Stimulated activated CD4-positive, alpha-beta T cell treated with anti-CD3 and anti-CD28 coated beads, Interleukin-4, amount 100 ng/mL, for 4 hours (primary cell): ENCODE measurements around the gene SYK.
"Not testable (repeated sequence)": the region's sequence is repeated elsewhere in the genome, so short reads cannot be mapped to it uniquely, and the experiment has no call there.

Experiments
- DNase-seq, 2 experiments: peaks; one replicate each; pipeline ENCODE4 v3.0.0-alpha.2; 2020

SYK gene

DNA sequence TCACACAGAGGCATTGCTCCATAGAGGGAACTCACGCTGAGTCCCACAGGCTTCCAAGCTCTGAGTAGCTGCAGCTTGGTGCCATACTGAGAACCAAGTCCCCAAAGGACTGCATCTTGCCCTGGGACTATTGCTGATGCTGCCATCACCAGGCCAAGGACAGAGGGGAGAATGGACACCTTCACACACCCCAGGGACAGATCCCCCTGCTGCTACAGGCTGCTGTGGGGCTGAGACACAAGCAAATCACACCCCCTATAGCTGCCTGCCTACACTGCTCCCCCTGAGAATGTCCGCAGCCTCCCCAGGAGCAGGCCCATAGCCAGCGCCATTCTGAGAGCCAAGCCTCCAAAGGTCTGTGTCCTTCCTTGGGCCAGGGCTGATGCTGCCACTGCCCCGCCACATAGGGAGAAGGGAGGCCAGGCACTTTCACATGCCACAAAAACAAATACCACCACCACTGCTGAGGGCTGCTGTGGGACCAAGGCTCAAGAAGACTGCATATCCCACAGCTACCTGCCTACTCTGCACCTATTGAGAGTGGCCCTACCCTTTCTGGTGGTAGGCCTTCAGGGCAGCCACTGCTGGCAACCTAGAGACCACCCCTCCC lies 81.5 kb downstream of the SYK start:
- no peak for DNase-seq

DNA sequence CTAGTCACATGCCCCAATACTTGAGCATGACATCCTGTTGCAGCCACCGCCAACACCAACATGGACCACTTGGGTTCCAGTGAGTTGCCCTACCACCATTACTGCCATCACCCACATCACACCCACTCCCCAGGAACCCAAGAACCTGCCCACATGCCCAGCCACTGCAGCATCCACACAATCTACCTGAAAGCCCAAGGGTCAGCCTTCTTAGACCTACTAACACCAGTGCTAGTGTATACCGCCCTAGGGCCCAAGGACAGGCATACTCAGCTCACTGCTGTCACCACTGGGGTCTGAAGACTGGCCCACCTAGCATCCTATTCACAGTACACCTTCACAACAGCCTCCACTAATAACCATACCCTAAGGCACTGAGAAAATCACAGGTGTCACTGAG lies 82.0 kb downstream of the SYK start:
- no peak for DNase-seq

DNA sequence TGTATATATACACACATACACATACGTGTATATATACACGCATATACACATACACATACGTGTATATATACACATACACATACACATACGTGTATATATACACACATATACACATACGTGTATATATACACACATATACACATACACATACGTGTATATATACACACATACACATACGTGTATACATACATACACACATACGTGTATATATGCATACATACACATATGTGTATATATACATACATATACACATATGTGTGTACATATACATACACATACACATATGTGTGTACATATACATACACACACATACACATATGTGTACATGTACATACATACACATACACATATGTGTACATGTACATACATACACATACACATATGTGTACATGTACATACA lies 82.6 kb downstream of the SYK start:
- no peak for DNase-seq

DNA sequence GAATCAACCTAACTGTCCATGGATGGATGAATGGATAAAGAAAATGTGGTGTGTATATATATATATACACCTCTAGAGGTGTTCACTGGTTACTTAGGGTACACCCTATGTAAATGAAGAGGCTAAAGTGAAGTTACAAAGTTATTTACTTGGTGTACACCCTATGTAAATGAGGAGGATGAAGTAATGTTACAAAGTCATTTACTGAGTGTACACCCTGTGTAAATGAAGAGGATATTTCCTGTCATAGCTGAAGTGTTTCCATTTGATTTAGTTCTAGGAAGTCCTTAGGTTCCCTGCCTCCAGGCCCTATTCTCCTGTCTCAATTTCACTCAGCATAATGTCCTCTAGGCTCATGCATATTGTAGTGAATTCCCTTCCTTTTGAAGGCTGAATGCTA lies 85.2 kb downstream of the SYK start:
- not testable (repeated sequence) for DNase-seq

DNA sequence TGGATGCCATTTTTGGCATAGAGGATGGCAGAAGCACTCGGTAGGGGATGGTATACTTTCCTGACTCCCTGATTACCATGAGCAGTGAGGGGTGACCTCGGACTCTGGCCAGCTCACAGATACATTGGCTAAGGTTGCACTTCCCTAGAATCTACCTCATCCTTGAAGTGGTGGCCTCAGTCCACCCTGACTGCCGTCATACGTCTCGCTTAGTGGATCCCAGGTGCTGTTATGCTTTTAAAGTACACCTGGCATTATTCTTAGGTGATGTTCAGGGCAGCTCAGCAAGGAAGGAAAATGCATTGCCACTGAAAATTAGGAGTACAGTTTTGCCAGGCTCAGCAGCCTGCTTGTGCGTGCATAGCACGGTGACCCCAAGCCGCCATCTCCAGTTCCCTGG lies 87.3 kb downstream of the SYK start:
- no peak for DNase-seq

DNA sequence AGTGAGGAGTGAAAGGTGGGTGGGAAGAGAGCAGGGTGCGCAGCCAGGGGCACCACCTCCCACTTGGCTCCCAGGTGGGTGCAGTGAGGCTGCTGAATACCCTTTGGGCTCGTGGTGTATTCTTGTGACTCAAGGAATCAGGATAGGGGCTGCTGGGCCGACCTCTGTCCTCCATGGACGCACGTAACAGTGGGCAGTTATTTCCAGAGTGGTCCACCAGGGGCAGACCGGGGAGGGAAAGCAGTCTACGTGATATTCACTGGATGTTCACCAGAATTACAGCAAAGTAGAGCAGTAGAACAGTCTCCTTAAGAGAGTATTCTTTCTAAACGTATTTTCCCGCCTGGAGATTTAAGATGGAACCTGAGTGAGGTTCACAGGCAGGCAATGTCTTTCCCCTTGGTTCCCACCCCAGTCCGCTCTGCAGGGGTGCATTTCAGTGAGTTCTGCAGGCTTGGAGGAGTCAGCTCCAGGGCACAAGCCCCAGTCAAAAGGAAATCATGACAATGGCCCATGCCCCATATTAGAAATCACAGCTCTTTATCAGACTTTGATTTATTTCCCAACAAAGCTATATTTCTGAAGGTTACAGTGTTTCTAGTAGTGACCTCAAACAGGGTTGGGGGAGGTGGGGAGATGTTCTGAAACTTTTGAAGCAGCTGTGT lies 88.7 kb downstream of the SYK start:
- DNase-seq = no peak

DNA sequence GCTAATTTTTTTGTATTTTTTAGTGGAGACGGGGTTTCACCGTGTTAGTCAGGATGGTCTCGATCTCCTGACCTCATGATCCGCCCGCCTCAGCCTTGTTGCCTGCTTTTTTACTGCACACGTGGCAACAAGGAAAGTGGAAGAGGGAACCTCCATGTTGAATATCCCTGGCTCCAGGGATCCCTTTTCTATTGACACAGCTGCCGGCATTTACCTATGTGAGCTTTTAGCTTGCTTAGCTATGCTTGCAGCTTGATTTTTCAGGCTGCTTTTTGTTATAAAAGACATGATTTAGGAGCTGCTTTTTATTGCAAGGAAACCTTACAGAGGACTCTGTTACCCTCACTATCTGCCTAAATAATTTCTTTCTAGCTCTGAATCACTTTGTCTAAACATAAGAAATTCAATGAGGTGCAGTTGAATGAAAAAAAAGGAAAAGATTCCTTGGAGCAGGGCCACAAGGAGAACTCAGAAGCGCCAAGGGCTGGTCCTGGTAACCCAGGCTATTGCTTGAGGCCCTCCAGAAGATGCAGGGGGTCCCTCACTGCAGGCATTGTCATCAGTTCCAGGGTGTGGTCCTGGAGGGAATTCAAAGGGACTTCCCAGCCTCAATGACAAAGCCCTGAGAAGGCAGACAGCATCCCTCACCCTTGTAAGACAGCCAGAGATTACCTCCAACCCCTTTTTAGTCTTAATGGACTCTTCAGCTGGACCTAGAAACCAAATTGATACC lies 89.9 kb downstream of the SYK start:
- DNase-seq = no peak

DNA sequence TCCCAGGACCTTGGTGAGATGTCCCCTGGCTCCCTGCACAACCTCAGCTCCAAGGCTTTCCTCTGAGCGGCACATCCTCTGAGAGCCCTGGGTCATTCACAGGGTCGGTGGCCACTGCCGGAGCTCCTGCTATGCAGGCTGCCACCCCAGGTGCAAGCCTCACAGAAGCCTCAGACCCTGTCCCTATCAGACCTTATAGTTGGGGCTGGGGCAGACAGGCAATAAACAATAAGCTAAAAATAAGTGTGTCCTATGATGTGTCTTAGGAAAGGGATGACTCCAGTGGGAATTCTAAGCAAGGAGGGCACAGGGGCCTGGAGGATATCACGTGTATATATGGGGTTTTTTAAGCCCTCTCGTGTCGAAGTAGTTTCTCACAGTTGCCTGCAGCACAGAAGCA lies 91.3 kb downstream of the SYK start:
- DNase-seq = no peak

DNA sequence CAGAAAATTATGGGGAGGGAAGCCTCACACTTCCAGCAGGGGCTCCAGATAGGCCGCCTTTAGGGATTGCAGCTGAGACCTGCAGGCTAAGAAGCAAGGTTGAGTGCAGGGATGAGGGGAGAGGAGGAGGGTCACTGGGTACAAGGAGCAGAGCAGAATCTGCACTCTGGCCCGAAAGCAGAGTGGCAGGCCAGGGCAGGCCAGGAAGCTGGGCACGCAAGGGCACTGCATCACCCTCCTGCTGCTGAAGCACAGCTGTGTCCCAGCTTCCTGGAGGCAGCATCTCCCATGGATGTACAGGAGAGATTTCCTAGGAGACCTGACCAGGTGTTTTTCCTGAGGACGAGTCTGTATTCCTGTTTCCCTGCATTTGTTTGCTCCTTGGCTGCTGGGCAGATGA lies 92.1 kb downstream of the SYK start:
- DNase-seq = no peak

DNA sequence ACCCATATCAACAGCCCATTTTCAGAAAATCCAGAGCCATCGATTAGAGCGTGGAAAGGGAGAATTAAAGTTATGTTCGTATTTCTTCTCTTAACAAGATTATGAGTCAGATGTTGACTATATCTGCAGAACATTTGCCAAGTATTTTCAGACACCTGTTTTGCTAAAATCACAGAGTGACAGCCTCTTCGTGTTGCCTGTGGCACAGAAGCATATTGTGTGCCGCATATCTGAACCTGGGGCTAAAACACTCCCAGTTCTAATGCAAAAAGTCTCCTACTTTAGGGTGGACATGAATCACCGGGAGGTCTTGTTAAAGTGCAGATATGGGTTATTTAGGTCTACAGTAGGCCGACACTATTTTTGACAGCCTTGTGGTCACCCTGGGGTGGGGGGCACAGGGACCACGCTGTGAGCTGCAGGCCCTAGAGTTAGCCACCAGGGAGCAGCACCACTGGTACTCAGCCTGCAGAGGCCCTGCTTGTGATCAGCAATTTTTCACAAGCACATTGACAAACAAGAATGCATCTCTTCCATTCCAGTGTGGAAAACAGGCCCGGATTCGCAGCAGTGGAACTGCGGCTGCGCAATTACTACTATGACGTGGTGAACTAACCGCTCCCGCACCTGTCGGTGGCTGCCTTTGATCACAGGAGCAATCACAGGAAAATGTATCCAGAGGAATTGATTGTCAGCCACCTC lies 93.5 kb downstream of the SYK start:
- no peak for DNase-seq

DNA sequence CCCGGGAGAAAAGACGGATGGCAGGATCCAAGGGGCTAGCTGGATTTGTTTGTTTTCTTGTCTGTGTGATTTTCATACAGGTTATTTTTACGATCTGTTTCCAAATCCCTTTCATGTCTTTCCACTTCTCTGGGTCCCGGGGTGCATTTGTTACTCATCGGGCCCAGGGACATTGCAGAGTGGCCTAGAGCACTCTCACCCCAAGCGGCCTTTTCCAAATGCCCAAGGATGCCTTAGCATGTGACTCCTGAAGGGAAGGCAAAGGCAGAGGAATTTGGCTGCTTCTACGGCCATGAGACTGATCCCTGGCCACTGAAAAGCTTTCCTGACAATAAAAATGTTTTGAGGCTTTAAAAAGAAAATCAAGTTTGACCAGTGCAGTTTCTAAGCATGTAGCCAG lies 94.2 kb downstream of the SYK start:
- DNase-seq = no peak

DNA sequence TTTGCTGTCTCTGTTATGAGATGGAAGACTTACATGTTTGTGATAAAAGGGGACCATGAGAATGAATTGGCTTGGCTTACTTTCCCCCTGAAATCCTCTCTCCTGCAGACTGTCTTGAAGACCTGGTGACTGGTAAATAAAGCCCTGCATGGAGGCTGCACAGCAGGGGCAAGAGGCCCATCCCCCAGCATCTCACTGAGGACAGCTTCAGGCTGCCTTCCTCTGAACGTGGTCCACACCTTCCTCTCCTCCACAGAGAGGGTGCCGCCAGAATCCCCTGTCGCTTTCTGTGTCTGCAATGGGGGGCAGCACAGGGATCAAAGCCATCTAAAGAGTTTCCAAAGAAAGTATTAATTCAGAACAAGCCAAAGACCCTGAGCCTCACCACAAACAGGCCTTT lies 94.6 kb downstream of the SYK start:
- DNase-seq = no peak

DNA sequence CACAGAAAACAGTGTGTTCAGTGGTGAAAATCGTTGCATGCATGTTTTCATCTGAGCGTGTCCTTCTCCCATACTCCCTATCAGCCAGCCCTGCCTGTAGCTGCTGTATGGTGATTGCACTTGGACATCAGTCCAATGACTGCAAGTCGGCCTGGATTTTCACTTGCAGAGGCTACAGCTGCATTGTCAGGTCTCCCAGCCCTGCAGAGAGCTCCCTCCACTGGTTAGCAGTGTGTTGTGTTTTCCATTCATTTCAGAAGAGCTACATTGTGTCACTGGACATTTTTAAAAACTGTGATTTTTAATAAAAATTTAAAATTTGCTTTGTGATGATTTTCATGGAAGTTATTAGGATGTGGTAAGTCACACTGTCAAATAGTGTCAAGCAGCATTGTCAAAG lies 96.6 kb downstream of the SYK start:
- no peak for DNase-seq

DNA sequence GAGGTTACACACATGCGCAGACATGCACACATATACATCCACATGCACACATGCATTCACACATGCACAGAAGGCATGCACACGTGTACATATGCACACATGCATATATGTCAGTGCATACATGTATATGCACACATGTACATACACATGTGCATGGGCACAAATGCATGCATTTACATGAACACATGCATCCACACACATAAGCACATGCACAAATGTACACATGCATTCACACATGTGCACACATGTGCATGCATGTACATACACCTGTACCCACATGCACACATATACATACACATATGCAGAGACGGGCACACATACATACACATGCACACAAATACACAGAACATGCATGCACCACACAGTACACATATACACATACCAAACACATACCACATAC lies 97.7 kb downstream of the SYK start:
- DNase-seq = no peak

DNA sequence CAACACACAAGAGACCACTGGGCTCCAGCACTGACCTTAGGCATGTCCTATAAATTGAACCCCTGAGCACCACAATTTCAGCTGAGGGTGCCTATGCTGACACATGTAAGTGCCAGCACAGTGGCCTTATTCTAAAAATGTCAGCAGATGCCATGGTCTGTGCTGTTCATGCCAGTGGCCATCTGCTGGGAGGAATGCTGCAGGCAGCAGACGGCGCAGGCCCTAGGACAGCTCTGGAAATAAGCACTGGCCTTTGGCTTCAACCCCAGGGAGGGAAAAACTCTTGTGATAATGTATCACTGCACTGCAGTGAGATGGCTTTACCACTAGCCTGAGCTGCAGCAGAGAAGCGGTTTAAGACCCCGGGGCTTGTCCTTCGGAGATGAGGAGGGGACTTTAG lies 98.5 kb downstream of the SYK start:
- DNase-seq = no peak

DNA sequence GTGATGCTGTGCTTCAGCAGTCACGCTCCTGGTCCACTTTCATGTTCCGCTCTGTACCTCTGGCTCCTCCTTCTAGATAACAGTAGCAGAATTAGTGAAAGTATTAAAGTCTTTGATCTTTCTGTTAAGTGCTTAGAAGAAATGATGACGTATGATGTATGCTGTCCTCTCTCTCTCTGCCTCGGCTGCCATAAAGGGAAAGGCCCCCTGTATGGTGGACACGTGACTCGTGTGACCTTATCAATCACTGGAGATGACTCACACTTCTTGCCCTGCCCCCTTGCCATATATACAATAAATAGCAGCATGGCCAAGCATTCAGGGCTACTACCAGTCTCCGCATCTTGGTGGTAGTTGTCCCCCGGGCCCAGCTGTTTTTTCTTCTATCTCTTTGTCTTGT lies 100.3 kb downstream of the SYK start:
- DNase-seq = no peak

DNA sequence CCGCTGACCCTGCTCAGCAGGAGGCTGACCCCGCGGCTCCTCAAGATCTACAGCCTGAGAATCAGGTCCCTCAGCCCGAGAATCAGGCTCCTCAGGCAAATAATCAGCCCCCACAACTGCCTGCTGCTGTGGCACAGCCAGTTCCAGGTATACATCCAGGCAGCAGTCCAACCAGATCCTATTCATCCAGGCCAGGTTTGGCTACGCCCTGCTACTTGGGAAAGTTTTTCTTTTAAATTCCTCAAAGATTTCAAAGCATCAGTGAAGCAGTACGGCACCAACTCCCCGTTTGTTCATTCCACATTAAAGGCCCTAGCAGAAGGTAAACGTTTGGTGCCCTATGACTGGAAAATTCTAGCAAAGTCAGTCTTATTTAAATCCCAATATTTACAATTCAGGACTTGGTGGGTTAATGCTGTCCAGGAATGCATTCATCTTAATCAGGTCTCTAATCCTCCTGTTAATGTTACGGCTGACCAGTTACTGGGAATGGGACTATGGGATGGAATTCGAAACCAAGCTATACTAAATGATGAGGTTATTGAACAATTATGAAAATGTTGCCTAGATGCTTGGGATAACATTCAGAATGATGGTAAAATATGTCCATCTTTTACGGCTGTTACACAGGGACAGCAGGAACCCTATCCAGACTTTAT lies 102.3 kb downstream of the SYK start:
- no peak for DNase-seq

DNA sequence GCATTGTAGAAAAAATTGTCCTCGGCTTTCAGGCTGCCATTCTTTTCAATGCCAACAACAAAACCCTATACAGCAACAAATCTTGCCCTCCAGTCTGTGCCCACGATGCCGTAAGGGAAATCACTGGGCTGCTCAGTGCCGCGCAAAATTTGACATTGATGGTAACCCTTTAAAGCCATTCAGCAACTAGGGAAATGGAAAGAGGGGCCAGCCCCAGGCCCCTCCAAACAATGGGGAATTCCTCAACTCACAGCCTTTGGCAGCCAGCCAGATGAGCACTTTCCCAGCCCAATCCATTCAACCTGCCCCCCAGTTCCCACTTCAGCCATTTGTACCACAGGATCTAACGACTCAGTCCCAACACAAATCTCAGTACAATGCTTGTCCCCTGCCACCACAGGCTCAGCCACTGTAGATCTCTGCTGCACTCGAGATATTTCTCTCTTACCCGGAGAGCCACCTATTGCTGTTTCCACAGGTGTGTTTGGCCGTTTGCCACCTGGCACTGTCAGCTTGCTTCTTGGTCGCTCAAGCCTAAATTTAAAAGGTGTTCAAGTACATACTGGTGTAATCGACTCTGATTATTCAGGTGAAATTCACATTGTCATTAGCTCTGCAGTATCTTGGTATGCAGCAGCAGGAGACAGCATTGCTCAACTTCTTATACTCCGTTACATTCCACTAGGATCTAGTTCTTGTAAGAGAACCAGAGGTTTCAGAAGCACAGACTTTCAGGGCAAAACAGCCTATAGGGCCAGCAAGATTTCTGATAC lies 103.3 kb downstream of the SYK start:
- DNase-seq = no peak

DNA sequence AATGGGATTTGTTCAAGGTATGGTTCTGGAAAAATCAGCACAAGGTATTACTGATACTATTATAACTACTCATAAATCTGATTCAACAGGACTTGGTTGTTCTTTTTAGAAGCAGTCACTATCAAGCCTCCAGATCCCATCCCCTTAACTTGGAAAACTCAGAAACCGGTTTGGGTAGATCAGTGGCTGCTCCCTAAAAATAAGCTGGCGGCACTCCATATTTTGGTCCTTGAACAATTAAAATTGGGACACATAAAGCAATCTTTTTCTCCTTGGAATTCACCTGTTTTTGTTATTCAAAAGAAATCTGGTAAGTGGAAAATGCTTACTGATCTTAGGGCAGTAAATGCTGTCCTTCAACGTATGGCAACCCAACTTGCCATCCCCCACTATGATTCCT lies 104.2 kb downstream of the SYK start:
- DNase-seq = no peak

DNA sequence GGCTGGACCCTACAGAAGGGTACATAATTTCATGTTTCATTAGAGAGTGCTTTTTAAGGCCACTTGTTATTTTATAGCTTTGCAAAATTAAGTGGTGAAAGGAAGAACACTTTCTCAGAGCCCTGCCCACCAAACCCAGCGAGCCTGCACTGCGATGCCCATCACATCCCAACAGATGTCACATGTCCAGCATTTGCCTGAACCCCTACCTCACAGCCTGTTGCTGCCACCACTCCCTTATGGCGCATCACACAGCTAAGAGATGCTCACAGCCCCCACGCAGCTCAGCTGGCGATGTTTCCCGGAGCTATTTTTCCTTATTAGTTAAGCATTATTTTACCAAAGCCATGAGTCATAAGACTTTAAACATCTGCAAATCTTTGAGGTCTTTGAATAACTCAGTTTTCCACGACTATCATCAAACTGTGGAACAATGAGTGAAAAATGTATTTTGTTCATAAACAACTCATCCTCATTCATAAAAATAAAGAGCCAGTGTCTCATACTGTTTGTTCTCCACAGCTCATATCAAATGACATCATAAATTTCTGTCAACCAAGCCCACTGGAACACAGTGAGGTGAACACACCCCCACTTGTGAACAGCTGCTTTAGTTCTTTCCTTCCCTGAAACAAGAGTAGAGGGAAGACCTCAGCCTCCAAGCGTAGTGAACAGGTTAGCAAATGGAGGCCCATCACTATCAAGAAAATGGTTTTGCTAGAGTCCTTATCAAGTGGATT lies 104.9 kb downstream of the SYK start:
- DNase-seq = no peak

DNA sequence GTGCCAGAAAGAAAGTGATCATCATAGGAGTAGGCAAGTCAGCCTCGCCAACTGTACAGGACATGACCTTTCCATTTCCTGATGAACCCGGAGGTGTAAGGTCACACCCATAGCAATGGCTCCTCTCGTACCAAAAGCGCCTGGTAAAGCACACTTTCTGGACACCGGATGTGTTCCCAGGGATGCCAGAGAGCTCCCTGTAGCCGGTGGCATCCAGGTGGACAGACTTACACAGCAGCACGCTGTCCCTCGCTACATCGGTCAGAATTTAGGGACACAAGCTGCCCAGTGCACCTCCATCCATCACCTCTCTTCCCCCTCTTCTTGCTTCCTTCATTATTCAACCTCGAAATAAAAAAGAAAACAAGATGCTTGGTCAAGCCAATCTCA lies 105.4 kb downstream of the SYK start:
- no peak for DNase-seq

DNA sequence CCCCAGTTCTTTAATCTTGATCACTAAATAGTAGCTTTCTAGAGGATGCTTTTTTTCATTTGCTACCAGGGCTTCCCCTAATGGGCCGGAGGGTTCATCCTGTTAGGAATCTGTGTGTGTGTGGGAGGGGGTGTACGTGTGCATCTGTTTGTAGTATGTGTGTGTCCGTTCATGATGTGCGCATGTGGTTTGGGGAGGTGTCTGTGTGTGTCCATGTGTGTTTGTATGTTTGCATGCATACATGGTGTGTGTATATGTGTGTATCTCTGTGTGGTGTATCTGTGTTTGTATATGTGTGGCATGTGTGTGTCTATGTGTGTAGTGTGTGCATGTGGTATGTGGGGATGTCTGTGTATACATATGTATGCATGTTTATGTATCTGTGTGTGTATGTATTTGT lies 106.2 kb downstream of the SYK start:
- no peak for DNase-seq
